Measurements from ENCODE around the gene NLK. TPM values are rescaled to one million over a fixed set of nuclear protein-coding genes. Genes with fewer than 3 reads are reported as not detected.

NLK gene
- total and polyA plus RNA-seq, 2 donors (not counting 3 experiments of a cell fraction or from before 2014, with no cell fraction given) = 23.8 to 34.2 TPM

DNA sequence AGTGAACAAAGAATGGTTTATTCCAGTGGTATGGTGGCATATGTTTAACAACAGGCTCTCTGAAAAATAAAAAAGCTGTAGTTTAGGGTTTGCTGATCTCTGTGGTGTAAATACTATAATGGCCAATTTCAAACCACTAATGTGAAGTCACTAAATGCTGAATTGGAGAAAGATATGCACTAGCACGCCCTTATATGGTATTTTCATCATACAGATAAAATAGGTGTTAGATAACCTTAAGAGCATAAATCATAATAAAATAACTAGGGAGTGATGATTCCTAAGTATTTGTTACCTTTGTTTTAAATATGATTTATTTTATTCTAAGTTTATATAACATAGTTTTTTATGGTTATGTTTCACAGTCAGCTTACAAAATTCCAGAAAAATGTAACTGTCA, 17.2 kb downstream of the NLK start:
- intact Hi-C loops (cut with micrococcal nuclease) (no loop called here), dilution Hi-C loops (cut with MboI; ENCODE audit: extremely low pct_ligation_motif_present, low sequenced_read_pairs) (no loop called here)
- no peak overlapping the region for H3K4me3 ChIP-seq (replicated peaks in 1 of 3; ENCODE audit: insufficient read depth in 1 of 3, low read depth in 1 of 3, low read length in 3 of 3)
- no peak for DNase-seq (ENCODE audit: low read depth, low spot score)
- TF ChIP-seq, protein P1, sequence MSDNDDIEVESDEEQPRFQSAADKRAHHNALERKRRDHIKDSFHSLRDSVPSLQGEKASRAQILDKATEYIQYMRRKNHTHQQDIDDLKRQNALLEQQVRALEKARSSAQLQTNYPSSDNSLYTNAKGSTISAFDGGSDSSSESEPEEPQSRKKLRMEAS (IDR thresholded peaks at IDR 0.05; ENCODE audit: insufficient read depth, insufficient read length) = no peak
- TF ChIP-seq FOS (IDR thresholded peaks at IDR 0.05; ENCODE audit: borderline replicate concordance, insufficient read depth, low read length) (no peak), JUN (IDR thresholded peaks at IDR 0.05; ENCODE audit: borderline replicate concordance, insufficient read depth, insufficient read length, low read depth) (no peak), POLR2AphosphoS5 (IDR thresholded peaks at IDR 0.05; ENCODE audit: insufficient read depth, low read depth, low read length) (no peak), EZH2 (IDR thresholded peaks at IDR 0.05; ENCODE audit: borderline replicate concordance, low read depth, low read length, severe bottlenecking) (no peak)
- TF ChIP-seq, protein P2, sequence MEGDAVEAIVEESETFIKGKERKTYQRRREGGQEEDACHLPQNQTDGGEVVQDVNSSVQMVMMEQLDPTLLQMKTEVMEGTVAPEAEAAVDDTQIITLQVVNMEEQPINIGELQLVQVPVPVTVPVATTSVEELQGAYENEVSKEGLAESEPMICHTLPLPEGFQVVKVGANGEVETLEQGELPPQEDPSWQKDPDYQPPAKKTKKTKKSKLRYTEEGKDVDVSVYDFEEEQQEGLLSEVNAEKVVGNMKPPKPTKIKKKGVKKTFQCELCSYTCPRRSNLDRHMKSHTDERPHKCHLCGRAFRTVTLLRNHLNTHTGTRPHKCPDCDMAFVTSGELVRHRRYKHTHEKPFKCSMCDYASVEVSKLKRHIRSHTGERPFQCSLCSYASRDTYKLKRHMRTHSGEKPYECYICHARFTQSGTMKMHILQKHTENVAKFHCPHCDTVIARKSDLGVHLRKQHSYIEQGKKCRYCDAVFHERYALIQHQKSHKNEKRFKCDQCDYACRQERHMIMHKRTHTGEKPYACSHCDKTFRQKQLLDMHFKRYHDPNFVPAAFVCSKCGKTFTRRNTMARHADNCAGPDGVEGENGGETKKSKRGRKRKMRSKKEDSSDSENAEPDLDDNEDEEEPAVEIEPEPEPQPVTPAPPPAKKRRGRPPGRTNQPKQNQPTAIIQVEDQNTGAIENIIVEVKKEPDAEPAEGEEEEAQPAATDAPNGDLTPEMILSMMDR (IDR thresholded peaks at IDR 0.05; ENCODE audit: extremely low read depth in 1 of 2, insufficient read depth in 1 of 2, low read depth in 1 of 2, low read length in 2 of 2) = no peak
- H3K4me2 ChIP-seq (ENCODE audit: insufficient read depth, low read length) = no peak overlapping the region
- POLR2A ChIA-PET = interaction anchor here (0.6 kb wide), 1 partner anchor 40 kb away, joined by 5 read pairs; no protein-coding TSS in a partner anchor
- H2AFZ ChIP-seq (ENCODE audit: low read depth, low read length) = no peak overlapping the region
- no TSS peak for BruUV-seq (replicated peaks)
- no peaks in the 10 kb centered on the region for H3K36me3 ChIP-seq (ENCODE audit: control insufficient read depth in 2 of 2, extremely low read depth in 1 of 2, insufficient read depth in 2 of 2, low read length in 2 of 2)
- H3K27ac ChIP-seq (ENCODE audit: insufficient read depth, low read depth, low read length) = no peak overlapping the region
- H3K27me3 ChIP-seq (ENCODE audit: control insufficient read depth in 2 of 2, insufficient read depth in 2 of 2, low read length in 2 of 2) = no peaks in the 10 kb centered on the region
- H3K9me1 ChIP-seq (replicated peaks; ENCODE audit: control insufficient read depth, extremely low read depth, insufficient read depth, low read length) = peaks cover 2% of the 10 kb centered on the region
- CTCF ChIA-PET = interaction anchor here (1.2 to 3.8 kb wide), 2 partner anchors 11 to 27 kb away, joined by 3 to 12 read pairs; no protein-coding TSS in a partner anchor
- H4K20me1 ChIP-seq (replicated peaks; ENCODE audit: control insufficient read depth, extremely low read depth, insufficient read depth, low read length) = peaks cover 6% of the 10 kb centered on the region
- no peaks in the 10 kb centered on the region for H3K9me3 ChIP-seq (replicated peaks; ENCODE audit: control insufficient read depth, insufficient read depth, low read length)
- H3K79me2 ChIP-seq (ENCODE audit: control insufficient read depth, insufficient read depth, low read length) = peaks cover 86% of the 10 kb centered on the region
- FAIRE-seq = no peak
- no peak overlapping the region for H3K9ac ChIP-seq (replicated peaks; ENCODE audit: extremely low read depth, insufficient read depth, low read length)
- peaks cover 4% of the 10 kb centered on the region for H3K4me1 ChIP-seq (ENCODE audit: control insufficient read depth, extremely low read depth, insufficient read depth, low read length)

Measured in endothelial cell of umbilical vein (primary cell).